T-cell (primary cell): ENCODE measurements around the gene LGI1. TPM values are rescaled to one million over a fixed set of nuclear protein-coding genes. Genes with fewer than 3 reads are reported as not detected.

Source experiments
- ATAC-seq, 4 experiments: fragments of 200-7000 bp in 3 of 4; fragments of 150-1000 bp in 1 of 4; cut with Tn5 transposase; replicated peaks in 1 of 4; 1 replicate in 3 of 4; 2 replicates in 1 of 4; pipeline ENCODE4 v1.10.0; 2021; ENCODE audit warnings: moderate library complexity in 3 of 4, mild to moderate bottlenecking in 2 of 4, moderate number of reproducible peaks in 1 of 4
- CTCF ChIA-PET, 2 donors: fragments of 300-600 bp; sonication (Branson Sonifier 250); formaldehyde crosslinking; loops; one replicate each; lab custom pipeline; 2022; ENCODE audit warnings: antibody characterized with exemption in 2 of 2; lab: Charles Lee
- POLR2A ChIA-PET, 2 donors: fragments of 300-600 bp; sonication (Branson Sonifier 250); formaldehyde crosslinking; loops; one replicate each; lab custom pipeline; 2022; ENCODE audit warnings: antibody characterized with exemption in 2 of 2; lab: Charles Lee
- DNase-seq, 35 experiments: peaks; one replicate each; pipeline versions ENCODE4 v3.0.0 to v3.0.0-alpha.2; 2013 to 2023
- H3K27ac ChIP-seq: one replicate; pipeline ENCODE4 v1.5.1; 2013; ENCODE audit warnings: low read length
- H3K27me3 ChIP-seq, 2 experiments: replicated peaks in 1 of 2; 1 replicate in 1 of 2; 2 replicates in 1 of 2; pipeline versions ENCODE4 v1.6.1 to v1.7.0; 2013; ENCODE audit warnings: low read length in 1 of 2, mixed read lengths in 1 of 2; ENCODE audit not compliant: control insufficient read depth in 2 of 2, insufficient read depth in 2 of 2; ENCODE audit errors: extremely low read depth in 1 of 2
- H3K36me3 ChIP-seq, 2 donors: 1 replicate in 1 of 2; 2 replicates in 1 of 2; pipeline versions ENCODE4 v1.6.1 to v1.7.0; 2013; ENCODE audit warnings: low read length in 1 of 2; ENCODE audit not compliant: control insufficient read depth in 2 of 2, insufficient read depth in 1 of 2; ENCODE audit errors: extremely low read depth in 1 of 2
- H3K4me1 ChIP-seq, 2 experiments: 1 replicate in 1 of 2; 2 replicates in 1 of 2; pipeline versions ENCODE4 v1.6.1 to v1.7.0; 2013; ENCODE audit warnings: low read length in 2 of 2, mixed read lengths in 1 of 2; ENCODE audit not compliant: insufficient read depth in 2 of 2, control insufficient read depth in 1 of 2; ENCODE audit errors: extremely low read depth in 1 of 2
- H3K4me3 ChIP-seq, 2 donors: 1 replicate in 1 of 2; 2 replicates in 1 of 2; pipeline versions ENCODE4 v1.5.1 to v1.7.0; 2013; ENCODE audit warnings: mild to moderate bottlenecking in 2 of 2, low read length in 1 of 2, moderate library complexity in 1 of 2; ENCODE audit not compliant: control insufficient read depth in 1 of 2; ENCODE audit errors: extremely low read depth in 1 of 2
- H3K9me3 ChIP-seq: 2 replicates; pipeline ENCODE4 v1.7.0; 2013
- H3K27ac Mint-ChIP-seq, 2 donors: one replicate each; pipeline ENCODE4 v1.8.0; 2020 to 2021; ENCODE audit warnings: mild to moderate bottlenecking in 2 of 2, mixed read lengths in 2 of 2
- H3K27me3 Mint-ChIP-seq, 2 donors: one replicate each; pipeline ENCODE4 v1.8.0; 2021 to 2022; ENCODE audit warnings: mixed read lengths in 2 of 2
- H3K36me3 Mint-ChIP-seq: one replicate; pipeline ENCODE4 v1.8.0; 2021; ENCODE audit warnings: mixed read lengths
- H3K4me1 Mint-ChIP-seq, 3 donors: one replicate each; pipeline ENCODE4 v1.8.0; 2020 to 2022; ENCODE audit warnings: mixed read lengths in 3 of 3, mild to moderate bottlenecking in 1 of 3
- H3K4me3 Mint-ChIP-seq, 3 donors: one replicate each; pipeline ENCODE4 v1.8.0; 2020 to 2022; ENCODE audit warnings: mild to moderate bottlenecking in 3 of 3, mixed read lengths in 3 of 3, moderate library complexity in 3 of 3
- H3K9me3 Mint-ChIP-seq, 3 donors: one replicate each; pipeline ENCODE4 v1.8.0; 2020 to 2022; ENCODE audit warnings: mixed read lengths in 3 of 3
- WGBS: methylation state at CpG from one replicate; pipeline ENCODE4 v1.1.5; 2013; ENCODE audit warnings: missing lambda C conversion rate; ENCODE audit not compliant: insufficient coverage; 5-methylcytosine and 5-hydroxymethylcytosine counted together
- total RNA-seq, 35 experiments: library from RNA in 6 of 35; stranded (reverse) in 6 of 35; fragments of 120-200 nt in 1 of 35; gene quantifications; one replicate each; pipeline versions ENCODE4 v1.2.1 to v1.2.4 and lab custom pipeline; 2013 to 2026

Gene LGI1
- total RNA-seq, 5 donors from 2014 or later (not counting 1 experiment from before 2014, with no cell fraction given): not detected

- H3K27me3 Mint-ChIP-seq: peaks cover 10 to 14% of the 10 kb centered on the region in 2 donors
- H3K27ac Mint-ChIP-seq: no peak overlapping the region
- Histone ChIP-seq H3K27me3 (peaks cover 0 to 3% of the 10 kb centered on the region in 2 experiments), H3K4me1 (no peaks in the 10 kb centered on the region), H3K36me3 (no peaks in the 10 kb centered on the region), H3K27ac (no peak overlapping the region), H3K4me3 (no peak overlapping the region), H3K9me3 (no peaks in the 10 kb centered on the region)
- no peak overlapping the region for H3K4me3 Mint-ChIP-seq
- ATAC-seq: no peak
- ChIA-PET POLR2A (no interaction called here), CTCF (no interaction called here)
- no peak for DNase-seq
- no peaks in the 10 kb centered on the region for H3K36me3 Mint-ChIP-seq
- H3K4me1 Mint-ChIP-seq: peaks cover 0 to 3% (median 0%) of the 10 kb centered on the region in 3 donors
- H3K9me3 Mint-ChIP-seq: peaks cover 0 to 3% (median 0%) of the 10 kb centered on the region in 3 donors
- WGBS: 74% methylated on average over 3 of the region's 8 CpGs
Measured at GRCh38 chr10:93742633-93743349, 14.9 kb upstream of the LGI1 start.

GRCh38 chr10:93745408-93746065 lies 12.2 kb upstream of the LGI1 start:
- no peaks in the 10 kb centered on the region for H3K4me1 ChIP-seq
- Mint-ChIP-seq H3K4me3 (no peak overlapping the region), H3K9me3 (no peaks in the 10 kb centered on the region), H3K27me3 (peaks cover 9 to 13% of the 10 kb centered on the region in 2 donors), H3K36me3 (no peaks in the 10 kb centered on the region), H3K27ac (no peak overlapping the region), H3K4me1 (peaks cover 0 to 3% (median 0%) of the 10 kb centered on the region in 3 donors)
- H3K4me3 ChIP-seq: no peak overlapping the region
- ChIA-PET POLR2A (no interaction called here), CTCF (interaction anchor here in 1 of 2 donors (0.6 kb wide), 1 partner anchor 846 kb away, joined by 3 read pairs; no protein-coding TSS in a partner anchor)
- H3K9me3 ChIP-seq: no peaks in the 10 kb centered on the region
- 100% methylated on average over 2 of the region's 9 CpGs for WGBS
- peaks cover 0 to 3% of the 10 kb centered on the region in 2 experiments for H3K27me3 ChIP-seq
- ATAC-seq: no peak
- no peak overlapping the region for H3K27ac ChIP-seq
- H3K36me3 ChIP-seq: no peaks in the 10 kb centered on the region
- DNase-seq: no peak

- Histone ChIP-seq H3K27me3 (peaks cover 0 to 11% of the 10 kb centered on the region in 2 experiments), H3K36me3 (no peaks in the 10 kb centered on the region), H3K4me1 (peaks cover 0 to 1% of the 10 kb centered on the region in 2 experiments), H3K27ac (no peak overlapping the region), H3K4me3 (no peak overlapping the region), H3K9me3 (no peaks in the 10 kb centered on the region)
- no peaks in the 10 kb centered on the region for H3K9me3 Mint-ChIP-seq
- H3K4me3 Mint-ChIP-seq: no peak overlapping the region
- peak in 2 of 35 experiments; percentile 8 to 9 for DNase-seq
- ChIA-PET POLR2A (no interaction called here), CTCF (interaction anchor here (0.5 kb wide), 2 partner anchors 15 to 195 kb away, joined by 3 to 4 read pairs; no protein-coding TSS in a partner anchor)
- no peak overlapping the region for H3K27ac Mint-ChIP-seq
- ATAC-seq: peak in 1 of 4 experiments; percentile 34
- peaks cover 13 to 22% of the 10 kb centered on the region in 2 donors for H3K27me3 Mint-ChIP-seq
- peaks cover 3 to 8% (median 6%) of the 10 kb centered on the region in 3 donors for H3K4me1 Mint-ChIP-seq
- H3K36me3 Mint-ChIP-seq: no peaks in the 10 kb centered on the region
- 65% methylated on average over 4 of the region's 4 CpGs for WGBS
Measured at GRCh38 chr10:93746844-93747284, 10.9 kb upstream of the LGI1 start.

- ATAC-seq: no peak
- WGBS: 93% methylated on average over 5 of the region's 5 CpGs
- Histone ChIP-seq H3K4me1 (peaks cover 0 to 3% of the 10 kb centered on the region in 2 experiments), H3K4me3 (no peak overlapping the region), H3K36me3 (no peaks in the 10 kb centered on the region), H3K9me3 (no peaks in the 10 kb centered on the region), H3K27ac (no peak overlapping the region), H3K27me3 (peaks cover 0 to 11% of the 10 kb centered on the region in 2 experiments)
- Mint-ChIP-seq H3K27me3 (peaks cover 10 to 24% of the 10 kb centered on the region in 2 donors), H3K36me3 (no peaks in the 10 kb centered on the region), H3K4me1 (peaks cover 6 to 14% (median 7%) of the 10 kb centered on the region in 3 donors), H3K4me3 (no peak overlapping the region), H3K9me3 (no peaks in the 10 kb centered on the region), H3K27ac (no peak overlapping the region)
- POLR2A ChIA-PET: no interaction called here
- no peak for DNase-seq
- CTCF ChIA-PET: interaction anchor here in 1 of 2 donors (0.6 kb wide), 1 partner anchor 602 kb away, joined by 4 read pairs; no protein-coding TSS in a partner anchor
Measured at GRCh38 chr10:93749218-93749799, 8.4 kb upstream of the LGI1 start.

- WGBS: 65% methylated on average over 5 of the region's 7 CpGs
- Histone ChIP-seq H3K9me3 (no peaks in the 10 kb centered on the region), H3K27me3 (peaks cover under 1 to 13% of the 10 kb centered on the region in 2 experiments), H3K36me3 (no peaks in the 10 kb centered on the region), H3K4me1 (peaks cover 0 to 3% of the 10 kb centered on the region in 2 experiments), H3K27ac (no peak overlapping the region), H3K4me3 (no peak overlapping the region)
- Mint-ChIP-seq H3K36me3 (no peaks in the 10 kb centered on the region), H3K27me3 (peaks cover 9 to 25% of the 10 kb centered on the region in 2 donors), H3K27ac (no peak overlapping the region), H3K4me3 (no peak overlapping the region), H3K9me3 (no peaks in the 10 kb centered on the region), H3K4me1 (peaks cover 6 to 14% (median 7%) of the 10 kb centered on the region in 3 donors)
- ChIA-PET CTCF (no interaction called here), POLR2A (no interaction called here)
- no peak for DNase-seq
- ATAC-seq: no peak
Measured at GRCh38 chr10:93751124-93751523, 6.6 kb upstream of the LGI1 start.

GRCh38 chr10:93751832-93752231 lies 5.9 kb upstream of the LGI1 start:
- H3K4me3 ChIP-seq: peak overlapping the region in 1 of 2 donors; percentile 40
- H3K4me3 Mint-ChIP-seq: peak overlapping the region in 2 of 3 donors; percentile 17 to 53
- peaks cover 2 to 13% of the 10 kb centered on the region in 2 experiments for H3K27me3 ChIP-seq
- ChIA-PET CTCF (no interaction called here), POLR2A (no interaction called here)
- no peaks in the 10 kb centered on the region for H3K9me3 ChIP-seq
- H3K9me3 Mint-ChIP-seq: no peaks in the 10 kb centered on the region
- no peak overlapping the region for H3K27ac Mint-ChIP-seq
- DNase-seq (peak in 6 of 35 experiments; percentile 2 to 35 (median 10)), ATAC-seq (peak in 3 of 4 experiments; percentile 35 to 65 (median 45))
- H3K27me3 Mint-ChIP-seq: peaks cover 12 to 30% of the 10 kb centered on the region in 2 donors
- peaks cover 0 to 3% of the 10 kb centered on the region in 2 experiments for H3K4me1 ChIP-seq
- H3K27ac ChIP-seq: no peak overlapping the region
- 0% methylated on average over 2 of the region's 5 CpGs for WGBS
- H3K4me1 Mint-ChIP-seq: peaks cover 6 to 14% (median 7%) of the 10 kb centered on the region in 3 donors
- no peaks in the 10 kb centered on the region for H3K36me3 Mint-ChIP-seq
- no peaks in the 10 kb centered on the region for H3K36me3 ChIP-seq
